C4-2B (cell line): ENCODE results near the gene SMOC2.
A peak's percentile ranks its signal among the peaks of the same experiment; 100 is the strongest.

Experiments
- ZFX ChIP-seq: fragments of 450-650 bp; IDR thresholded peaks from 2 replicates; pipeline ENCODE4 v1.6.1; 2017
- TF ChIP-seq, protein P1 (sequence below): fragments of 450-650 bp; conservative IDR thresholded peaks from 2 replicates; pipeline ENCODE4 v1.5.1; 2017; ENCODE audit warnings: mild to moderate bottlenecking

DNA sequence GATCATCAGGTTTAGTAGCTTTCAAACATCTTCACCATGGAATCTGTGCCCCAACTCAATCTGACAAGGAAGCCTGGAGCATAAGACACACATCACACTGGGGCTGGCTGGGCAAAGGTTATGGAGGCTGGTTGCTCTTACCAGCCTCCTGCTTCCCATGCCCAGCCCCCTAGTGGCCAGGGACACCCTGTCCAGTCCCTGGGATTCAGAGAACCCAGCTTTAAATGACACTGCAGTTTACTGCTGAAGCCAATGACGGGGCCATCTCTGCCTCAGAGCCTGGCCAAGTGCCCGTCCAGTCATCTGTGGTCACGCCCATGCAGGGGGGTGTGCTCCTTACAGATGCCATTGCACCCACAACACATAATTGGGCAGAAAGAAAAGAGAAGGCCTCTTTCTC lies 272.9 kb downstream of the SMOC2 start:
- TF ChIP-seq, protein P1, sequence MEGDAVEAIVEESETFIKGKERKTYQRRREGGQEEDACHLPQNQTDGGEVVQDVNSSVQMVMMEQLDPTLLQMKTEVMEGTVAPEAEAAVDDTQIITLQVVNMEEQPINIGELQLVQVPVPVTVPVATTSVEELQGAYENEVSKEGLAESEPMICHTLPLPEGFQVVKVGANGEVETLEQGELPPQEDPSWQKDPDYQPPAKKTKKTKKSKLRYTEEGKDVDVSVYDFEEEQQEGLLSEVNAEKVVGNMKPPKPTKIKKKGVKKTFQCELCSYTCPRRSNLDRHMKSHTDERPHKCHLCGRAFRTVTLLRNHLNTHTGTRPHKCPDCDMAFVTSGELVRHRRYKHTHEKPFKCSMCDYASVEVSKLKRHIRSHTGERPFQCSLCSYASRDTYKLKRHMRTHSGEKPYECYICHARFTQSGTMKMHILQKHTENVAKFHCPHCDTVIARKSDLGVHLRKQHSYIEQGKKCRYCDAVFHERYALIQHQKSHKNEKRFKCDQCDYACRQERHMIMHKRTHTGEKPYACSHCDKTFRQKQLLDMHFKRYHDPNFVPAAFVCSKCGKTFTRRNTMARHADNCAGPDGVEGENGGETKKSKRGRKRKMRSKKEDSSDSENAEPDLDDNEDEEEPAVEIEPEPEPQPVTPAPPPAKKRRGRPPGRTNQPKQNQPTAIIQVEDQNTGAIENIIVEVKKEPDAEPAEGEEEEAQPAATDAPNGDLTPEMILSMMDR = peak; percentile 65
- no peak for TF ChIP-seq ZFX
